SK-N-SH (cell line): ENCODE data around the gene RELB.

Source experiments
- POLR2AphosphoS5 ChIP-seq: IDR thresholded peaks from 2 replicates; pipeline ENCODE4 v1.6.1; 2012; ENCODE audit warnings: low read depth, low read length
- RAD21 ChIP-seq: IDR thresholded peaks from 2 replicates; pipeline ENCODE4 v1.6.1; 2012; ENCODE audit warnings: mild to moderate bottlenecking, low read length
- RFX5 ChIP-seq: IDR thresholded peaks from 2 replicates; pipeline ENCODE4 v1.6.1; 2012; ENCODE audit warnings: mild to moderate bottlenecking, improper control_type of control experiment, low read length
- TF ChIP-seq, protein P1 (sequence below): fragments of 200-600 bp; sonication (generic); IDR thresholded peaks from 2 replicates; pipeline ENCODE4 v1.6.1; 2017; ENCODE audit warnings: antibody characterized with exemption, mild to moderate bottlenecking, moderate library complexity

DNA sequence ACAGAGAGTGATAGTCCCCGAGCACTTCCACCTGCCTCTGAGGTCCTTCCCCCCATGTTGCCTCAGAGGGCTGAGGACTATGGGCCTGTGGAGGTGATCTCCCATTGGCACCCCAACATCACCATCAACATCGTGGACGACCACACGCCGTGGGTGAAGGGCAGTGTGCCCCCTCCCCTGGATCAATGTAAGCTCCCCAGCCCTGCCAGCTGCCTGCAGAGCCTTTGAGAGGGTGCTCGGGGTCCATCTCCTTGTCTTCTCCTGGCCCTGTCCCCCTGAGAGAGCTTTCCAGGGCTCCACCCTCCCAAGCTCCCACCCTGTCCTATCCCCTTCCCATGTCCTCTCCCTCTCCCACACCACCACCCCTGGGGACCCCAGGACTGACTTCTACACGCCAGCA, 14.9 kb upstream of the RELB start:
- TF ChIP-seq, protein P1, sequence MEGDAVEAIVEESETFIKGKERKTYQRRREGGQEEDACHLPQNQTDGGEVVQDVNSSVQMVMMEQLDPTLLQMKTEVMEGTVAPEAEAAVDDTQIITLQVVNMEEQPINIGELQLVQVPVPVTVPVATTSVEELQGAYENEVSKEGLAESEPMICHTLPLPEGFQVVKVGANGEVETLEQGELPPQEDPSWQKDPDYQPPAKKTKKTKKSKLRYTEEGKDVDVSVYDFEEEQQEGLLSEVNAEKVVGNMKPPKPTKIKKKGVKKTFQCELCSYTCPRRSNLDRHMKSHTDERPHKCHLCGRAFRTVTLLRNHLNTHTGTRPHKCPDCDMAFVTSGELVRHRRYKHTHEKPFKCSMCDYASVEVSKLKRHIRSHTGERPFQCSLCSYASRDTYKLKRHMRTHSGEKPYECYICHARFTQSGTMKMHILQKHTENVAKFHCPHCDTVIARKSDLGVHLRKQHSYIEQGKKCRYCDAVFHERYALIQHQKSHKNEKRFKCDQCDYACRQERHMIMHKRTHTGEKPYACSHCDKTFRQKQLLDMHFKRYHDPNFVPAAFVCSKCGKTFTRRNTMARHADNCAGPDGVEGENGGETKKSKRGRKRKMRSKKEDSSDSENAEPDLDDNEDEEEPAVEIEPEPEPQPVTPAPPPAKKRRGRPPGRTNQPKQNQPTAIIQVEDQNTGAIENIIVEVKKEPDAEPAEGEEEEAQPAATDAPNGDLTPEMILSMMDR, result no peak
- no peak for TF ChIP-seq POLR2AphosphoS5
- no peak for TF ChIP-seq RFX5
- TF ChIP-seq RAD21, result no peak
